ENCODE measurements around the gene ARNT2.

GRCh38 chr15:80554560-80554959 lies 150.4 kb downstream of the ARNT2 start:
- TF ChIP-seq CTCF (IDR thresholded peaks at IDR 0.05) (no peak), POLR2A (IDR thresholded peaks at IDR 0.05) (no peak)
